ENCODE data around the gene ACSL1. TPM values are rescaled to one million over a fixed set of nuclear protein-coding genes. Genes with fewer than 3 reads are reported as not detected.

The ACSL1 gene
- total RNA-seq, 1 donor from 2014 or later: 4.3 TPM

DNA sequence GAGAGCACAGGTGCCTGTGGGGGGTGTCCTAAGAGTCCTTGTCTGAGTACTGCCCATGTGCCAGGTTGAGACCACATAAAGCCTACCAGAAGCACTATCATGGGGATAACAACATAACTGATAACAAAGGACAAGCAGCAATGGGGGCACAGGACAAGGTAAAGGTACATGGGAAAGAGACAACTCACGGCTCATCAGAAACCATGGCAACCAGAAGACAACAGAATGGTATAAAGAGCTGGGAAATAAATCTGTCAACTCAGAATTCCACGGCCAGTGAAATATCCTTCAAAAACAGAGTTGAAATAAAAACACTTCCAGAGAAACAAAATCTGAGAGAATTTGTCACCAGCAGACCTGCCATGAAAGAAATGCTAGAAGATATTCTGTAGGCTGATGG, 111.9 kb downstream of the ACSL1 start:
- Mint-ChIP-seq H3K27me3 (ENCODE audit: unreplicated experiment) (peaks cover 1% of the 10 kb centered on the region), H3K36me3 (ENCODE audit: low read depth, unreplicated experiment) (peaks cover 6% of the 10 kb centered on the region), H3K27ac (ENCODE audit: unreplicated experiment) (no peak overlapping the region), H3K4me3 (ENCODE audit: unreplicated experiment) (no peak overlapping the region), H3K4me1 (ENCODE audit: unreplicated experiment) (peaks cover 6% of the 10 kb centered on the region), H3K9me3 (ENCODE audit: unreplicated experiment) (no peaks in the 10 kb centered on the region)
- DNase-seq (ENCODE audit: low spot score): no peak
- TF ChIP-seq, protein P1, sequence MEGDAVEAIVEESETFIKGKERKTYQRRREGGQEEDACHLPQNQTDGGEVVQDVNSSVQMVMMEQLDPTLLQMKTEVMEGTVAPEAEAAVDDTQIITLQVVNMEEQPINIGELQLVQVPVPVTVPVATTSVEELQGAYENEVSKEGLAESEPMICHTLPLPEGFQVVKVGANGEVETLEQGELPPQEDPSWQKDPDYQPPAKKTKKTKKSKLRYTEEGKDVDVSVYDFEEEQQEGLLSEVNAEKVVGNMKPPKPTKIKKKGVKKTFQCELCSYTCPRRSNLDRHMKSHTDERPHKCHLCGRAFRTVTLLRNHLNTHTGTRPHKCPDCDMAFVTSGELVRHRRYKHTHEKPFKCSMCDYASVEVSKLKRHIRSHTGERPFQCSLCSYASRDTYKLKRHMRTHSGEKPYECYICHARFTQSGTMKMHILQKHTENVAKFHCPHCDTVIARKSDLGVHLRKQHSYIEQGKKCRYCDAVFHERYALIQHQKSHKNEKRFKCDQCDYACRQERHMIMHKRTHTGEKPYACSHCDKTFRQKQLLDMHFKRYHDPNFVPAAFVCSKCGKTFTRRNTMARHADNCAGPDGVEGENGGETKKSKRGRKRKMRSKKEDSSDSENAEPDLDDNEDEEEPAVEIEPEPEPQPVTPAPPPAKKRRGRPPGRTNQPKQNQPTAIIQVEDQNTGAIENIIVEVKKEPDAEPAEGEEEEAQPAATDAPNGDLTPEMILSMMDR (IDR thresholded peaks at IDR 0.05; ENCODE audit: unreplicated experiment): no peak

DNA sequence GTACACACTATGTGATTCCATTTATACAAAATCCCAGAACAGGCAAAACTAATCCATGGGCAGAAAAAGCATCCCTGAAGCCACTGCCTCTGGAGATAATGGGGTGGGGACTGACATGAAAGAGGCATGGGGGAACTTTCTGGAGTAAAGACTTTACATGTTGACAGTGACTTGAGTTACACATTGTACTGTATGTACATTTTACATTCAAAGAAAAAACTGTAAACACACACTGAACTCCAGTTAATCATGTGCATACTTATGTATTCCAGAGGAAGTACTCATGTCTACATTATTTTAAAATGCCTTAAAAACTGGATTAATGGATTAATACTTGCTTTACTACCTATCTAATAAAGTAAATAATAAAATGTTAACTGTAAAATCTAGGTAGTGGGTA, 113.4 kb downstream of the ACSL1 start:
- Mint-ChIP-seq H3K27ac (ENCODE audit: unreplicated experiment) (no peak overlapping the region), H3K4me1 (ENCODE audit: unreplicated experiment) (no peaks in the 10 kb centered on the region), H3K4me3 (ENCODE audit: unreplicated experiment) (no peak overlapping the region), H3K9me3 (ENCODE audit: unreplicated experiment) (no peaks in the 10 kb centered on the region), H3K36me3 (ENCODE audit: low read depth, unreplicated experiment) (no peaks in the 10 kb centered on the region), H3K27me3 (ENCODE audit: unreplicated experiment) (no peaks in the 10 kb centered on the region)
- TF ChIP-seq, protein P1 (IDR thresholded peaks at IDR 0.05; ENCODE audit: unreplicated experiment): no peak
- no peak for DNase-seq (ENCODE audit: low spot score)

DNA sequence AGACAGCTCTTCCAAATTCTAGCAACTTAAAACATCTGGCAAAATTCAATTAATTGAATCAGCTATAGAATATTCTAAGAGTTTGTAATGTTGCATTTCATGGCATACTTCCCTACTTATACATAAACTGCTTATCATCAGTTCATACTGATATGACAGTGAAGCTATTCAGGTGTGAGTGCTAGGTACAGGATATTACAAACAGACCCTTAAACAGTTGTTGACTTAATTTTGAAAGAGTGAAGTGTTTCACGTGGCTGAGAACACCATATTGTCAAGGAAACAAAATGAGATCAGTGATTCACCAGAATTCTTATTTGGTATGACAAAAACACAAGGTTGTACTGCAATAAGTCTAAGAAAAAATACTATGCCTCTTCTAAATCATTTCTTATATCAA, 119.3 kb downstream of the ACSL1 start:
- Mint-ChIP-seq H3K9me3 (ENCODE audit: unreplicated experiment) (no peaks in the 10 kb centered on the region), H3K27me3 (ENCODE audit: unreplicated experiment) (no peaks in the 10 kb centered on the region), H3K36me3 (ENCODE audit: low read depth, unreplicated experiment) (no peaks in the 10 kb centered on the region), H3K27ac (ENCODE audit: unreplicated experiment) (no peak overlapping the region), H3K4me1 (ENCODE audit: unreplicated experiment) (no peaks in the 10 kb centered on the region), H3K4me3 (ENCODE audit: unreplicated experiment) (no peak overlapping the region)
- no peak for DNase-seq (ENCODE audit: low spot score)
- TF ChIP-seq, protein P1 (IDR thresholded peaks at IDR 0.05; ENCODE audit: unreplicated experiment): no peak

DNA sequence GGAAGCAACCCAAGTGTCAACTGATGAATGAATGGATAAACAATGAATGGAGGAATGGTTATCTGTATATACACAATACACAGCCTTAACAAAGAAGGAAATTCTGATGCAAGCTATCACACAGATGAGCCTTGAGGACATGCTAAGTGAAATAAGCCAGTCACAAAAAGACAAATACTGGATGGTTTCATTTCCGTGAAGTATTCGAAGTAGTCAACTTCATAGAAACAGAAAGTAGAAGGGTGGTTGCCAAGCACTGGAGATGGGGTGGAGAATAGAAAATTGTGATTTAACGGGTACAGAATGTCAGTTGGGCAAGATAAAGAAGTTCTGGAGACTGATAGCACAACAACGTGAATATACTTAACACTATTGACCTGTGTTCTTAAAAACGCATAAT, 120.1 kb downstream of the ACSL1 start:
- Mint-ChIP-seq H3K27ac (ENCODE audit: unreplicated experiment) (no peak overlapping the region), H3K4me1 (ENCODE audit: unreplicated experiment) (no peaks in the 10 kb centered on the region), H3K4me3 (ENCODE audit: unreplicated experiment) (no peak overlapping the region), H3K27me3 (ENCODE audit: unreplicated experiment) (no peaks in the 10 kb centered on the region), H3K36me3 (ENCODE audit: low read depth, unreplicated experiment) (no peaks in the 10 kb centered on the region), H3K9me3 (ENCODE audit: unreplicated experiment) (no peaks in the 10 kb centered on the region)
- DNase-seq (ENCODE audit: low spot score): no peak
- TF ChIP-seq, protein P1 (IDR thresholded peaks at IDR 0.05; ENCODE audit: unreplicated experiment): no peak

Small RNA genes within 50 kb of the gene (microRNA-seq; reads per million reads assigned to microRNA genes)
- gene MIR3945 (ENCODE audit: unreplicated experiment): not detected

Other genes starting within 250 kb of the ACSL1 start
- gene CASP3, start 176.5 kb downstream of the ACSL1 start, total RNA-seq (ENCODE audit: unreplicated experiment): 53.2 TPM
- 12.3 TPM for gene PRIMPOL, start 176.2 kb downstream of the ACSL1 start, total RNA-seq (ENCODE audit: unreplicated experiment)
- gene CENPU, start 91.9 kb downstream of the ACSL1 start, total RNA-seq (ENCODE audit: unreplicated experiment): 13.7 TPM
- not detected for gene HELT, start 192.5 kb upstream of the ACSL1 start, total RNA-seq (ENCODE audit: unreplicated experiment)